GM12878 (cell line): ENCODE results near the gene RPIA. TPM values are rescaled to one million over a fixed set of nuclear protein-coding genes. Genes with fewer than 3 reads are reported as not detected.
A peak's percentile ranks its signal among the peaks of the same experiment; 100 is the strongest.

Source experiments
- IRF5 ChIP-seq: fragments of 450-650 bp; IDR thresholded peaks from 2 replicates; pipeline ENCODE4 v1.6.1; 2017; ENCODE audit warnings: borderline replicate concordance
- MEF2A ChIP-seq: IDR thresholded peaks from 2 replicates; pipeline ENCODE4 v1.6.1; 2011; ENCODE audit warnings: low read depth, mild to moderate bottlenecking, low read length, moderate library complexity; ENCODE audit not compliant: insufficient read depth
- MEF2B ChIP-seq: fragments of 450-650 bp; IDR thresholded peaks from 2 replicates; pipeline ENCODE4 v1.6.1; 2018; ENCODE audit warnings: mild to moderate bottlenecking, moderate library complexity; ENCODE audit not compliant: partially characterized antibody, poor library complexity, severe bottlenecking
- MTA3 ChIP-seq: IDR thresholded peaks from 2 replicates; pipeline ENCODE4 v1.6.1; 2012; ENCODE audit warnings: low read length, inconsistent platforms, borderline replicate concordance
- MXI1 ChIP-seq: fragments of 150-350 bp; IDR thresholded peaks from 2 replicates; pipeline ENCODE4 v1.6.1; 2011; ENCODE audit warnings: low read depth, mild to moderate bottlenecking, inconsistent platforms, low read length, improper control_type of control experiment
- RAD21 ChIP-seq: IDR thresholded peaks from 2 replicates; pipeline ENCODE4 v1.6.1; 2011; ENCODE audit warnings: mild to moderate bottlenecking, low read depth, low read length, moderate library complexity; ENCODE audit not compliant: insufficient read depth
- TCF7 ChIP-seq: IDR thresholded peaks from 2 replicates; pipeline ENCODE4 v1.6.1; 2014; ENCODE audit warnings: antibody characterized with exemption, borderline replicate concordance
- ZNF384 ChIP-seq: IDR thresholded peaks from 2 replicates; pipeline ENCODE4 v1.6.1; 2012; ENCODE audit warnings: low read depth, mild to moderate bottlenecking, low read length, improper control_type of control experiment, borderline replicate concordance
- polyA plus RNA-seq, 11 experiments: library from polyadenylated mRNA; depleted of rRNA in 4 of 11; unstranded in 6 of 11; stranded (reverse) in 5 of 11; fragments of >200 nt; fragmentation: Nextera tagmentation in 4 of 11; fragmentation: Illumina TruSeq in 1 of 11; extraction: Ambion mirVana in 4 of 11; extraction: Trizol in 1 of 11; gene quantifications; 1 replicate in 1 of 11; 2 replicates in 10 of 11; pipeline versions ENCODE4 v1.2.1 to v1.2.3, GENCODE V29; 2011 to 2016; ENCODE audit warnings: inconsistent platforms in 2 of 11, missing spikeins in 2 of 11, low read depth in 1 of 11
- total RNA-seq, 4 experiments: library from RNA; depleted of rRNA in 3 of 4; stranded (reverse); fragments of >200 nt in 3 of 4; fragmentation: Illumina TruSeq in 1 of 4; extraction: Trizol in 1 of 4; gene quantifications; 2 replicates each; pipeline versions ENCODE4 v1.2.1 to v1.2.3, GENCODE V29; 2013 to 2021
- TF ChIP-seq, protein P1 (sequence below): fragments of 450-650 bp; IDR thresholded peaks from 2 replicates; pipeline ENCODE4 v1.6.1; 2018; ENCODE audit warnings: mild to moderate bottlenecking, low read depth, moderate library complexity; ENCODE audit not compliant: partially characterized antibody

The RPIA gene
- total and polyA plus RNA-seq, 10 of the 15 experiments (the other 5 are each of a cell fraction or from before 2014, with no cell fraction given) = 7.1 to 58.1 (median 41.6) TPM

- TF ChIP-seq, protein P1, sequence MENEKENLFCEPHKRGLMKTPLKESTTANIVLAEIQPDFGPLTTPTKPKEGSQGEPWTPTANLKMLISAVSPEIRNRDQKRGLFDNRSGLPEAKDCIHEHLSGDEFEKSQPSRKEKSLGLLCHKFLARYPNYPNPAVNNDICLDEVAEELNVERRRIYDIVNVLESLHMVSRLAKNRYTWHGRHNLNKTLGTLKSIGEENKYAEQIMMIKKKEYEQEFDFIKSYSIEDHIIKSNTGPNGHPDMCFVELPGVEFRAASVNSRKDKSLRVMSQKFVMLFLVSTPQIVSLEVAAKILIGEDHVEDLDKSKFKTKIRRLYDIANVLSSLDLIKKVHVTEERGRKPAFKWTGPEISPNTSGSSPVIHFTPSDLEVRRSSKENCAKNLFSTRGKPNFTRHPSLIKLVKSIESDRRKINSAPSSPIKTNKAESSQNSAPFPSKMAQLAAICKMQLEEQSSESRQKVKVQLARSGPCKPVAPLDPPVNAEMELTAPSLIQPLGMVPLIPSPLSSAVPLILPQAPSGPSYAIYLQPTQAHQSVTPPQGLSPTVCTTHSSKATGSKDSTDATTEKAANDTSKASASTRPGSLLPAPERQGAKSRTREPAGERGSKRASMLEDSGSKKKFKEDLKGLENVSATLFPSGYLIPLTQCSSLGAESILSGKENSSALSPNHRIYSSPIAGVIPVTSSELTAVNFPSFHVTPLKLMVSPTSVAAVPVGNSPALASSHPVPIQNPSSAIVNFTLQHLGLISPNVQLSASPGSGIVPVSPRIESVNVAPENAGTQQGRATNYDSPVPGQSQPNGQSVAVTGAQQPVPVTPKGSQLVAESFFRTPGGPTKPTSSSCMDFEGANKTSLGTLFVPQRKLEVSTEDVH = no peak
- TF ChIP-seq ZNF384 (no peak), MTA3 (no peak), RAD21 (peak; percentile 92), TCF7 (no peak), MEF2B (no peak), MEF2A (no peak), IRF5 (no peak), MXI1 (no peak)
- TF ChIP-seq, all 136 proteins: peak for 4
These were observed 19.6 kb upstream of the RPIA start (continued) for GRCh38 chr2:88671786-88672427.
